Fibroblast of villous mesenchyme (primary cell): ENCODE measurements around the gene KIF1B. TPM values are rescaled to one million over a fixed set of nuclear protein-coding genes. Genes with fewer than 3 reads are reported as not detected.

Experiments
- DNase-seq: peaks from one replicate; pipeline ENCODE4 v3.0.0-alpha.2; 2010; ENCODE audit warnings: low read depth
- H3K4me3 ChIP-seq: 2 replicates; pipeline ENCODE4 v1.5.1; 2011; ENCODE audit warnings: low read depth, mild to moderate bottlenecking, low read length
- total RNA-seq: library from RNA; depleted of rRNA; stranded (reverse); fragments of >200 nt; gene quantifications from 2 replicates; pipeline ENCODE4 v1.2.3, GENCODE V29; 2012
- TF ChIP-seq, protein P1 (sequence below): IDR thresholded peaks from 2 replicates; pipeline ENCODE4 v1.5.1; 2012; ENCODE audit warnings: low read depth, mild to moderate bottlenecking, low read length; ENCODE audit not compliant: insufficient read depth

Gene KIF1B
- total RNA-seq, 1 donor: 36.3 TPM

DNA sequence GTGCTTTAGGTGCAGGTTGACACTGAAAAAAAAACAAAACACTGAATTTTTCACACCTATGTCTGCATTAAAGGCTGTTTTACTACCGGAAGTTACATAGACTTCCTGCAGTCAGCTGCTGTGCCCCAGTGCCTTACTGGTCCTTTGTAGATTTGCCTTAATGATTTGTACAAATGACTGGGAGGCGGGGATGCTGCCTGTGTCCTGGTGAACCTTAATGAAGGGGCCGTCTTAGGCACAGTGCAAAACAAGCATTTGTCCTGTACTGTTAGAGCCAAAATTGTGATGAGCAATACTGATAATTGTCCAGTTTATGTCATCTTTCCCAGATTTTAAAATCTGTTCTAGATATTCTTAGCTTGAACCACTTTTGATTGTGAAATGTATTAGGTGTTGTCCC lies 97.6 kb downstream of the KIF1B start:
- DNase-seq: no peak
- H3K4me3 ChIP-seq: no peak overlapping the region
- TF ChIP-seq, protein P1, sequence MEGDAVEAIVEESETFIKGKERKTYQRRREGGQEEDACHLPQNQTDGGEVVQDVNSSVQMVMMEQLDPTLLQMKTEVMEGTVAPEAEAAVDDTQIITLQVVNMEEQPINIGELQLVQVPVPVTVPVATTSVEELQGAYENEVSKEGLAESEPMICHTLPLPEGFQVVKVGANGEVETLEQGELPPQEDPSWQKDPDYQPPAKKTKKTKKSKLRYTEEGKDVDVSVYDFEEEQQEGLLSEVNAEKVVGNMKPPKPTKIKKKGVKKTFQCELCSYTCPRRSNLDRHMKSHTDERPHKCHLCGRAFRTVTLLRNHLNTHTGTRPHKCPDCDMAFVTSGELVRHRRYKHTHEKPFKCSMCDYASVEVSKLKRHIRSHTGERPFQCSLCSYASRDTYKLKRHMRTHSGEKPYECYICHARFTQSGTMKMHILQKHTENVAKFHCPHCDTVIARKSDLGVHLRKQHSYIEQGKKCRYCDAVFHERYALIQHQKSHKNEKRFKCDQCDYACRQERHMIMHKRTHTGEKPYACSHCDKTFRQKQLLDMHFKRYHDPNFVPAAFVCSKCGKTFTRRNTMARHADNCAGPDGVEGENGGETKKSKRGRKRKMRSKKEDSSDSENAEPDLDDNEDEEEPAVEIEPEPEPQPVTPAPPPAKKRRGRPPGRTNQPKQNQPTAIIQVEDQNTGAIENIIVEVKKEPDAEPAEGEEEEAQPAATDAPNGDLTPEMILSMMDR: no peak

DNA sequence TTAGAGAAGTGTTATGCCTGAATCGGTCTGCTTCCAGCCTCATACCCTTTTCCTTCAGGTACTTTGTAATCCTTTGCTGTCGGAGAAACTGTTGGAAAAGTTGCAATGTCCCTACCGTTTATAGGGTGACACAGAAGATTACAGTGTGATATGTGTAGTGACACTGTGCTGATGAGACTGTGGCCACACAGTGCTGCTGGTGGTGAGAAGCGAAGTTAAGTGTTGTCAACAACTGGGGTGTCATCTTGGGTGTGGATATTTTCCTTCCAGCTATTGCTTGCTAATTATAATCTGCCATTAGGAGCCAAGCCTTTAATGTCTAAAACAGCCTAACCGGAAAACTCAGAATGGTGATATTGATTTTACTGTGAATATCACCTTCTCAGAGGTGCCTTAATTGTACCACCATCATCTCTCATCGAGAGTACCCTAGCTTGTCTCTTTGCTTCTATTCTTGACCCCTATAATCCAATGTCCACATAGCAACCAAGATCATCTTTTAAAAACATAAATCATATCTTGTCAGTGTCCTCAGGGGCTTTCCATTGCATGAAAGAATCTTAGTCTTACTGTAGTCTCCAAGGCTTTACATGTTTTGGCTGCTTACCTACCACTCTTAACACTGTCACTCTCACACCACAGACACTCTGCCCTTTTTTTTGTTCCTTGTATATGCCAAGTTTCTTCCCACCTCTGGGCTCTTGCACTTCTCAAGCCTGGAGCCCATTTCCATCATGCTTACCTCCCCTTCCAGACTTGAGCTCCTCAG lies 99.1 kb downstream of the KIF1B start:
- TF ChIP-seq, protein P1: no peak
- H3K4me3 ChIP-seq: no peak overlapping the region
- no peak for DNase-seq

DNA sequence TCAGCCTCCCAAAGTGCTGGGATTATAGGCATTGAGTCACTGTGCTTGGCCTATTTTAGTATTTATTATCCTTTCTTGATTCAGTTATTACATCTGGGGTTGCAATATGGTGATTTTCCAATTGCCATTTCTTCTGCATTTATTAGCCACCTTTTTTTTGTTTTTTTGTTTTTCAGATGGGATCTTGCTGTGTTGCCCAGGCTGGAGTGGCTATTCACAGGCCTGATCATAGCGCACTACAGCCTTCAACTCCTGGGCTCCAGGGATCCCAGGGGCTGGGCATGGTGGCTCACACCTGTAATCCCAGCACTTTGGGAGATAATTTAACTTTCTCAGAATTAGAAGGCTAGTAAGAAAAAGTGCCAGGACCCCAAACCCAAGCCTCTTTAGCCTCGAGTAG lies 106.4 kb downstream of the KIF1B start:
- no peak for DNase-seq
- TF ChIP-seq, protein P1: no peak
- no peak overlapping the region for H3K4me3 ChIP-seq

DNA sequence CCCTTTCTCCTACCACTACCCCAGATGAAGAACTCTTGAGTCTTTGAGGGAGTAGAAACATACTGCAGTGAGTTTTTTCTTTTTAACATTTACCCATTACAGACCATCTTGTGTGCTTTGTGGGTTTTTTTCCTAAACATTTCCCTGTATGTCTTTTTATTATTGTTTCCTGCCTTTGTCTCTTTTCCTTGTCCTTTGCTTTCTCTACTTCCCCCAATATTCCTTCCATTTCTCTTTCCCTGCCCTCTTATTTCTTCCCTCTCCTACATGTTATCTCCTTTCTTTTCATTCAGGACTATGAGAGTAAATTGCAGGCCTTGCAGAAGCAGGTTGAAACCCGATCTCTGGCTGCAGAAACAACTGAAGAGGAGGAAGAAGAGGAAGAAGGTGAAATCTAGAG lies 109.4 kb downstream of the KIF1B start:
- no peak overlapping the region for H3K4me3 ChIP-seq
- DNase-seq: no peak
- TF ChIP-seq, protein P1: no peak

DNA sequence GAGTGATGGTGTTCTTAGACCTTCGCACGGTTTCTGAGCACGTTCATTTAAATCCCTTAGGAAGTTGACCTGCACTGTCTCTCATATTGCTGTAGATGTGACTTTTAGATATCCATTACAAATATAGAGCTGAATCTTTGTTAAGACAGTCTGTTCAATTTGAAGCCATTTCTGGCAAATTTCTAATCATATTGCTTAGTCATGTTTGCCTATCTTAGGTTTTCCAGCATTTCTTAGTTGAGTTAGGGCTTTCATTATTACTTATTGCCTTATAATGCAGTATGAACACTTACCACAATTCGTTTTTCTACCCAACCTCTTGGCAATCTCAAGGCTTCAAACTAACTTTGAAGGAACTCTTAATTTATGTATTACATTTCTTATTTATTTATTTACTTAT lies 110.0 kb downstream of the KIF1B start:
- no peak overlapping the region for H3K4me3 ChIP-seq
- DNase-seq: no peak
- TF ChIP-seq, protein P1: no peak

DNA sequence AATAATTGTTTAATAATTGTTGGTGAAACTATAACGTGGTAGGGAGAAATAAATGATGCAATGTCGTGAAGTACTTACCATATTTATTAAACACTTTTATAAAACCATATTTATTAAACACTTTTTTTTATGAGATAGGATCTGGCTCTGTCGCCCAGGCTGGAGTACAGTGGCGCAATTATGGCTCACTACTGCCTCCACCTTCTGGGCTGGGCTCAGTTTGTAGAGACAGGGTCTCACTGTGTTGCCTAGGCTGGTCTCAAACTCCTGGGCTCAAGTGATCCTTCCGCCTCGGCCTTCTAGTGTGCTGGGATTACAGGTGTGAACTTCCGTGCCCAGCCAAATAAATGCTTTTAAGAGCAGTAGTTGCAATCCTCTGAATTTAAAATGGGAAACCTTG lies 112.5 kb downstream of the KIF1B start:
- TF ChIP-seq, protein P1: no peak
- DNase-seq: no peak
- no peak overlapping the region for H3K4me3 ChIP-seq

DNA sequence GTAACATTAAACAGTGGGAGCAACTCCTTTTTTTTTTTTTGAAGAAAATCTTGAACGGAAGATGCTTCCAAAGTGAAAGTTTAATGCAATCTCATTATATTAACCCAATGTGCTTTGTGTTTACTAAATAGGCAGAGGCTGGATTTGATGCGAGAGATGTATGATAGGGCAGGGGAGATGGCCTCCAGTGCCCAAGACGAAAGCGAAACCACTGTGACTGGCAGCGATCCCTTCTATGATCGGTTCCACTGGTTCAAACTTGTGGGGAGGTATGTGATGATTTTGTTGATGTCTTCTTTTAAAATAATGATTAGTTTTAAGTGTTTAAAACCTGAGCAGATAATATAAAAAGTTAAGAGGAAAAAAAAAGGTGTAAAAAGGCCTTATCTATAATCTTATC lies 114.3 kb downstream of the KIF1B start:
- TF ChIP-seq, protein P1: no peak
- DNase-seq: no peak
- no peak overlapping the region for H3K4me3 ChIP-seq
